EL (cell line): Measurements from ENCODE around the gene PTPRN2.
"Not testable (repeated sequence)": the region's sequence is repeated elsewhere in the genome, so short reads cannot be mapped to it uniquely, and the experiment has no call there.

Source experiments
- DNase-seq: peaks from one replicate; pipeline ENCODE4 v3.0.0-alpha.2; 2016

Gene PTPRN2

GRCh38 chr7:158244873-158245723 lies 342.5 kb downstream of the PTPRN2 start:
- no peak for DNase-seq

- DNase-seq = no peak
These were observed 343.2 kb downstream of the PTPRN2 start for GRCh38 chr7:158244430-158244829.

DNA sequence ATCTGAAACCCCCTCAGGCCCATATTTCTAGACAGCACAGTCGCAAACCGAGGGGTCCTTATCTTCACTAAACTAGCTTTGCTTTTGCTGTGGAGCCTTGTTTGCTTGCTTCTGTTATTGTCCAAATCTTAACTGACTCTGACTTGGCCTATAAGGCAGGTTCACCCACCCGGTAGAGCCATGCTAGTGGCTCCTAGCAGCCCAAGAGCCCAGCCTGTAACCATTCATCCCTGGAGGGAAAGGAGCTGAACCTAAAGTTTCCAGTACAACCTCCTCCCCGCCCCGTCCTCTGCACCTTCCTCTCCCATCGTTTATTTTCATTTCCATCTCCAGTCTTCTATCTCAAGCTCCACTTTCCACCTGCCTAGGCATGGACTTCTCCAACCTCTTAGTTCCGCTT lies 345.7 kb downstream of the PTPRN2 start:
- DNase-seq = no peak

- no peak for DNase-seq
These were observed 346.8 kb downstream of the PTPRN2 start for GRCh38 chr7:158240801-158241200.

- no peak for DNase-seq
These were observed 348.2 kb downstream of the PTPRN2 start for GRCh38 chr7:158239290-158239981.

DNA sequence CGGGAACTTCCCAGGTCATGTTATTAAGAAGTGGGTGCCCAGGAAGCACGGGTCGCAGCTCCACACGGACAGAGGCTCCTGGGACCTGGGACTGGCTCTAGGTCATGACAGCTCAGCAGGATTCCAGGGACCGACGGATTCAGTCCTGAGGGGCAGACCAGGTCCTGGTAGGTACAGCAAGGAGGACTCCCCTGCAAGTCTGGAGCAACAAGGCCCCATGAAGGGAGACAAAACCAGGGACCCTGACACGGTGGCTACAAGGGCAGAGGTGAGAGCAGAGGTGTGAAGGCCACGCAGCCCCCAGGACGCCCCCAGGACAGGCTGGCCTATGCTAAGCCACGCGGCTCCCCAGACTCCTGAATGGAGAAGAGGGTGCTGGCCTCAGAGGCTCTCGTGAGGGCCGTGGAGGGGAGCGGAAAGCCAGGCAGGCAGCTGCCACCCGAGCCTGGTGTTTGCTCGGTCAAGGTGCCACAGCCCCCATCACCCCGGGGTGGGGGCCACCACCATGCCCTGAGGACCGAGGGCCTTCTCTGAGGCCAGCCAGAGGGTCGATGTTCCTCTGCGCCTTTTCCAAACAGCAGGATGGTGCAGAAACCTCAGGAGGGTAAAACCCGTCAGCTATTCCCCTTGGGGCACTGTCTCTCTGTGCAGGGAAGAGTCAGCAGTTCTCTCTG lies 348.9 kb downstream of the PTPRN2 start:
- no peak for DNase-seq

- no peak for DNase-seq
These were observed 349.8 kb downstream of the PTPRN2 start for GRCh38 chr7:158237672-158238335.

- DNase-seq = no peak
These were observed 351.2 kb downstream of the PTPRN2 start for GRCh38 chr7:158236400-158236799.

GRCh38 chr7:158235862-158236261 lies 351.8 kb downstream of the PTPRN2 start:
- no peak for DNase-seq

DNA sequence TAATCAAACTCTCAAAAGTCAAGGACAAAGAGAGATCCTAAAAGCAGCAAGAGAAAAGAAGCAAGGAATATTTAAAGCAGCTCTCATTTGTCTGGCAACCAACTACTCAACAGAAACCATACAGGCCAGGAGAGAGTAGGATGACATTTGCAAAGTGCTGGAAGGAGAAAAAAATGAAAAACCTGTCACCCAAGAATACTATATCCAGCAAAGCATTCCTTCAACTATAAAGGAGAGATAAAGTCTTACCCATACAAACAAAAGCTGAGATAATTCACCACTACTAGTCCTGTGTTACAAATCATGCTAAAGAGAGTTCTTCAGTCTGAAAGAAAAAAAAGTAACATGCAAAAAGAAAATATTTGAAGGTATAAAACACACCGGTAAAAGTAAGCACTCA lies 357.7 kb downstream of the PTPRN2 start:
- no peak for DNase-seq

DNA sequence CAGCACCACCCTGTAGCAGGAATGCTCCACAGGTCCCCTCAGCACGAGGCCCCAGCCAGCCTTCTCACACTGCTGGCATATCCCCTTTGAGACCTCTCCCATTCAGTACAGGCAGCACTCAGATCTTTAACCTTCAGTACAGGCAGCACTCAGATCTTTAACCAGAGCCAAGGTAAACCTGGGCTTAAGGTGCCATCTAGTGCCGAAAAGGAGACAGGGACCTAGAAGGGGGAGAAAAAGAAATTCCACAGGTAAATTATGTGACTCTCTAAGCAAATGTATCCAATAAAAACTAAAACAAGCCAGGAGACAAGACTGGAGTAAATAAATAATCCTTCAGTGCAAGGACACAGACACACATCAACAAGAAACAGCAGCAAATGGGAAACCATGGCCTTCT lies 358.6 kb downstream of the PTPRN2 start:
- DNase-seq = no peak

DNA sequence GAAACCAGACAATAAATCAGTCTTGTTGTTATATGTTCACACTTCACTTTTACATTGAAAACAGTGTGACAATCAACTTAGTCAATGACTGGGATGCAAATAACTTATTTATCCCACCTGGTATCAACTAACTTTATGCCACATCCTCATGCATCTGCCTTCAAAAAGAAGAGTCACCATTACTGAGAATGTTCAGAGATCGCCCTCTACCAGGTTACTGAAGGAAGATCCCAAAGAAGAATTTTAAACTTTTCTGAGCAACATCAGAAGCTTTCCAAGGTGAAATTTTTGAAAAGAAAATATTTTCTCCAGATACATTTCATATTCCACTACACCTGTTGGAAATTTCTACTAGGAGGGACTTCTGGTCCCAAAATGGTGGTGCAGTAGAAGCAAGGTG lies 359.5 kb downstream of the PTPRN2 start:
- no peak for DNase-seq

GRCh38 chr7:158227258-158227984 lies 360.2 kb downstream of the PTPRN2 start:
- DNase-seq = no peak

- DNase-seq = no peak
These were observed 371.4 kb downstream of the PTPRN2 start for GRCh38 chr7:158216198-158216597.

DNA sequence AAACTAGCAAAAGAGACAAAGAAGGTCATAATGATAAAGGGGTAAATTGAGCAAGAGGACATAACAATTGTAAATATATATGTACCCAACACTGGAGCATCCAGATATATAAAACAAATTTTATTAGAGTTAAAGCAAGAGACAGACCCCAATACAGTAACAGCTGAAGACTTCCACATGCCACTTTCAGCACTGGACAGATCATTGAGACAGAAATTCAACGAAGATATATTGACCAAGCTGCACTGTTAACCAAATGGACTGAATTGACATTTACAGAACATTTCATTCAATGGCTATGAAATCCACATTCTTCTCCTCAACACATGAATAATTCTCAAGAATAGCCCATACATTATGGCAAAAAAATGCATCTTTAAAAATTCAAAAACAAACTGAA lies 378.2 kb downstream of the PTPRN2 start:
- no peak for DNase-seq

DNA sequence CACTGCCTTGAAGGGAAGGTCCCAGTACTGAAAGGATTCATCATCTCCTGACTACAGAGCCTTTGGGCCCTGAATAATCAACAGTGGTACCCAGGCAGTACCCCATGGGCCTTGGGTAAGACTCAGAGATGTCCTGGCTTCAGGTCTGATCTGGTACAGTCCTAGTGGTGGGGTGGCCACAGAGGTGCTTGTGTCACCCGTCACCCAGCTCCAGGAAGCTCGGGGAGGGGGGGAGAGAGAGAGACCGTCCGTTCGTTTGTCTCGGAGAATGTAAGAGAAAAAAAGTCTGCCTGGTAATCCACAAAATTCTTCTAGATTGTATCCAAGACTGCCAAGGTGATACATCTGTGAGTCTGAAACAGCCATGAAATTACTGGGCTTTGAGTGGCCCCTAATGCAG lies 381.3 kb downstream of the PTPRN2 start:
- no peak for DNase-seq

GRCh38 chr7:158204453-158204852 lies 383.2 kb downstream of the PTPRN2 start:
- no peak for DNase-seq

- not testable (repeated sequence) for DNase-seq
These were observed 383.7 kb downstream of the PTPRN2 start for GRCh38 chr7:158203948-158204347.

DNA sequence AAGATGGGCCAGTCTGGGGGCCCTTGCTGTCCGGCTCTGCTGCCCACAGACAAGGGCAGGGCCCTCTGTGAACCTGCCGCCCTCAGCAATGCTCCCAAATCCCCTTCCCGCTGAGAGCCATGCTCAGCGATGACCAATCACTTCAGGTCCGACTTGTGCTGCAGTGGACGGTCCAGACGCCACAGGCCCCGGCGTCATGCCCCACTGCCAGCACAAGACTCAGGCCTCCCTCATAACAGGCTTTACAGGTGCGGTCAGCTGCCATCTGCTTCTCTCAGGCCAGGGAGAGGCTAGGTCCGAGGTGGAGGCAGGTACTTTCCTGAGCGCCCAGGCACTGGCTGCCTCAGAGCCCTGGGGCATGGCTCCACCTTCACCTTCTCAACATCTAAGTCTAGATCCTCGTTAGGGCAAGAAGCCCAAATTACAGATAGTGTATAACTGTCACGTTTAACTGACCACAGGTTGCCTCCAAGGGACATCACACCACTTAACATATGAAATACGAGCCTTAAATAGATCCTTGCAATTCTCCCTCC lies 393.2 kb downstream of the PTPRN2 start:
- no peak for DNase-seq

DNA sequence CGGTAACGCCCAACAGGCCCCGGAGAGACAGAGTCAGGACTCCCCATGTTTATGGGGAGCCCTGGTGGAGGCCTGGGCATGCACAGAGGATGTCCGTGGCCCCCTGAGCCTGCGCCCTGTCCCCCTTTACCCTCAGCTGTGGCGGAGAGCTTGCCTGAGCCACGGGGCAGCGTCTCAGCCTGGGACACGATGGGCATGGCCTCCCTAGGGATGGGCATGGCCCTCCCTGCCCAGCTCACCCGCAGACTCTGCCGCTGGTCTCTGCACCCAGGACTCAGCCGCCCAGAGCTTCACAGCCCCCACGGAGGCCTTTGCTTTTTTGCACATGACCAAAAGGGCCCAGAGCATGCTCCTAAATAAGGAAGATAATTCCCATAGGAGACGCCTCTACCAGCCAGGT lies 394.2 kb downstream of the PTPRN2 start:
- no peak for DNase-seq

GRCh38 chr7:158192956-158193355 lies 394.7 kb downstream of the PTPRN2 start:
- no peak for DNase-seq

DNA sequence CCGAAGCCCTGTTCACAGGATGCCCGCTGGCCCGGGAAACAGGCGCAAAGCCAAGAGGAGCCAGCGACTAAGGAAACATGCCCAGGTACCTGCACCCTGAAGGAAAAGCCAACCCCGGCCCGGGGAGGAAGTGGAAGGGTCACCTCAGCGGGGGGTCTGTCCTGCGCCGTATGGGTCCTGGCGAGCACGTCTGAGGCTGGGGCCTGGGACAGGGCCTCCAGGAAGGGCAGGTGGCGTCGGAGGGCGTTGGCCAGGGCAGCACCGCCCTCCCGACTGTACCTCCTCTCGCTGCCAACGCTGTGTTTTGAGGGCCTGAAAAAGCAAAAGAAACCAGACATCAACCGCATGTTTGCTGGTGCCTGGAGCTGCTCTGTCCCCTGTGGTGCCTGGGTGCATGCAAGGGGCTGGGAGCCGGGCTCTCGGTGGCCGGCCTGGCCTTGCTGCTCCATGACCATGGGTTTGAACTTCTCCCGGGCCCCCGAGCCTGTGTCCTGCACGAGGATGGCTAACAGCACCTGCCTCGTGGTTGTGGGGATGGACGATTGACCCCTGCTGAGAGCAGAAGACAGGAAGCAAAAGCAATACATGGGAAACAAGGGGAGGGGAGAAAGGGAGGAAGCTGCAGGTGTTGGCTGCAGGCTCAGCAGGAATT lies 395.3 kb downstream of the PTPRN2 start:
- no peak for DNase-seq
